ENCODE results near the gene OSBP2. TPM values are rescaled to one million over a fixed set of nuclear protein-coding genes. Genes with fewer than 3 reads are reported as not detected.

The OSBP2 gene
- polyA plus RNA-seq, 1 donor (not counting 4 experiments of a cell fraction or from before 2014, with no cell fraction given): 3.0 TPM

- peaks cover 4 to 8% of the 10 kb centered on the region in 2 experiments for H3K36me3 ChIP-seq (ENCODE audit: control insufficient read depth in 2 of 2, extremely low read depth in 1 of 2, insufficient read depth in 2 of 2, low read length in 2 of 2)
- H3K9me3 ChIP-seq (ENCODE audit: control insufficient read depth, low read depth, low read length): no peaks in the 10 kb centered on the region
- H3K9ac ChIP-seq (ENCODE audit: control insufficient read depth, extremely low read depth, insufficient read depth, low read length): peak within 1 kb of the TSS; percentile 83
- H3K4me1 ChIP-seq (ENCODE audit: control insufficient read depth, extremely low read depth, insufficient read depth, low read length): peaks cover 21% of the 10 kb centered on the region
- H2AFZ ChIP-seq (ENCODE audit: control insufficient read depth, low read length): peak within 1 kb of the TSS; percentile 98
- FAIRE-seq: peak; percentile 44
- H3K4me2 ChIP-seq (ENCODE audit: control insufficient read depth, extremely low read depth, insufficient read depth, low read depth, low read length): peak within 1 kb of the TSS; percentile 98
- H3K9me1 ChIP-seq (ENCODE audit: control insufficient read depth, extremely low read depth, insufficient read depth, low read length): no peaks in the 10 kb centered on the region
- no peaks in the 10 kb centered on the region for H3K27me3 ChIP-seq (ENCODE audit: control insufficient read depth, extremely low read depth, insufficient read depth, low read length)
- peak within 1 kb of the TSS; percentile 60 for H3K27ac ChIP-seq (ENCODE audit: control insufficient read depth, insufficient read depth, low read length)
- H4K20me1 ChIP-seq (ENCODE audit: control insufficient read depth, extremely low read depth, insufficient read depth, low read length): no peaks in the 10 kb centered on the region
- peak; percentile 61 for DNase-seq (ENCODE audit: low read depth, low spot score)
- H3K79me2 ChIP-seq (ENCODE audit: control insufficient read depth, insufficient read depth, low read length): no peaks in the 10 kb centered on the region
- TF ChIP-seq, protein P1, sequence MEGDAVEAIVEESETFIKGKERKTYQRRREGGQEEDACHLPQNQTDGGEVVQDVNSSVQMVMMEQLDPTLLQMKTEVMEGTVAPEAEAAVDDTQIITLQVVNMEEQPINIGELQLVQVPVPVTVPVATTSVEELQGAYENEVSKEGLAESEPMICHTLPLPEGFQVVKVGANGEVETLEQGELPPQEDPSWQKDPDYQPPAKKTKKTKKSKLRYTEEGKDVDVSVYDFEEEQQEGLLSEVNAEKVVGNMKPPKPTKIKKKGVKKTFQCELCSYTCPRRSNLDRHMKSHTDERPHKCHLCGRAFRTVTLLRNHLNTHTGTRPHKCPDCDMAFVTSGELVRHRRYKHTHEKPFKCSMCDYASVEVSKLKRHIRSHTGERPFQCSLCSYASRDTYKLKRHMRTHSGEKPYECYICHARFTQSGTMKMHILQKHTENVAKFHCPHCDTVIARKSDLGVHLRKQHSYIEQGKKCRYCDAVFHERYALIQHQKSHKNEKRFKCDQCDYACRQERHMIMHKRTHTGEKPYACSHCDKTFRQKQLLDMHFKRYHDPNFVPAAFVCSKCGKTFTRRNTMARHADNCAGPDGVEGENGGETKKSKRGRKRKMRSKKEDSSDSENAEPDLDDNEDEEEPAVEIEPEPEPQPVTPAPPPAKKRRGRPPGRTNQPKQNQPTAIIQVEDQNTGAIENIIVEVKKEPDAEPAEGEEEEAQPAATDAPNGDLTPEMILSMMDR (optimal IDR thresholded peaks at IDR 0.05 in 1 of 3, IDR thresholded peaks at IDR 0.05 in 1 of 3, conservative IDR thresholded peaks at IDR 0.05 in 1 of 3; ENCODE audit: extremely low read depth in 1 of 3, insufficient read depth in 2 of 3, low read length in 3 of 3): peak in 1 of 3 experiments; percentile 23
- no peak for TF ChIP-seq EZH2 (IDR thresholded peaks at IDR 0.05; ENCODE audit: low read length)
- H3K4me3 ChIP-seq (ENCODE audit: control insufficient read depth in 2 of 3, extremely low read depth in 1 of 3, insufficient read depth in 2 of 3, low read depth in 1 of 3, low read length in 3 of 3): peak within 1 kb of the TSS; percentile 66 to 95 (median 89)
- dilution Hi-C loops (cut with MboI; ENCODE audit: extremely low pct_ligation_motif_present, low sequenced_read_pairs): no loop called here
These were observed 26.9 kb upstream of the OSBP2 start, which contains the start of gene DUSP18 for GRCh38 chr22:30667494-30668385. Gene DUSP18, minus strand, starts transcription at chr22:30667875. Its CDS starts 3,872 bp downstream, at chr22:30664003.

DNA sequence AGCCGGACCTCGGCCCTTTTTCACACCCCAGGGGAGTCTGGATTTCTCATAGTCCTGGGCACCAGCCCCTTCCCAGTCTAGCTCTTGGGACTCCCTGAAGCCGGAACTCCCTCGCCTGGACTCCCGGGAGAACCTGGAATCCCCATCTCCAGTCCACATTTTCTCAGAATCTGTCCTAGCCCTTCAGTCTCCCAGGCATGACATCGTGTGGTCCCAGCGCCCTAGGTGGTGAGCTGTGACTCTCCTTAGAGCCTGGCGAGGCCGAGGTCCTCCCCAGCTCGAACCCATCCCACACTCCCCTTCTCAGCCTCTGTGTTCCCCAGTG is 26.3 kb upstream of the OSBP2 start:
- no peaks in the 10 kb centered on the region for H3K27me3 ChIP-seq (ENCODE audit: control insufficient read depth, extremely low read depth, insufficient read depth, low read length)
- no peak for TF ChIP-seq EZH2 (IDR thresholded peaks at IDR 0.05; ENCODE audit: low read length)
- TF ChIP-seq, protein P1 (optimal IDR thresholded peaks at IDR 0.05 in 1 of 3, IDR thresholded peaks at IDR 0.05 in 1 of 3, conservative IDR thresholded peaks at IDR 0.05 in 1 of 3; ENCODE audit: extremely low read depth in 1 of 3, insufficient read depth in 2 of 3, low read length in 3 of 3): no peak
- H2AFZ ChIP-seq (ENCODE audit: control insufficient read depth, low read length): peak overlapping the region; percentile 98
- peak overlapping the region; percentile 83 for H3K9ac ChIP-seq (ENCODE audit: control insufficient read depth, extremely low read depth, insufficient read depth, low read length)
- H3K9me3 ChIP-seq (ENCODE audit: control insufficient read depth, low read depth, low read length): no peaks in the 10 kb centered on the region
- DNase-seq (ENCODE audit: low read depth, low spot score): no peak
- no peaks in the 10 kb centered on the region for H4K20me1 ChIP-seq (ENCODE audit: control insufficient read depth, extremely low read depth, insufficient read depth, low read length)
- FAIRE-seq: no peak
- peaks cover 21% of the 10 kb centered on the region for H3K4me1 ChIP-seq (ENCODE audit: control insufficient read depth, extremely low read depth, insufficient read depth, low read length)
- dilution Hi-C loops (cut with MboI; ENCODE audit: extremely low pct_ligation_motif_present, low sequenced_read_pairs): no loop called here
- no peaks in the 10 kb centered on the region for H3K9me1 ChIP-seq (ENCODE audit: control insufficient read depth, extremely low read depth, insufficient read depth, low read length)
- H3K79me2 ChIP-seq (ENCODE audit: control insufficient read depth, insufficient read depth, low read length): no peaks in the 10 kb centered on the region
- H3K36me3 ChIP-seq (ENCODE audit: control insufficient read depth in 2 of 2, extremely low read depth in 1 of 2, insufficient read depth in 2 of 2, low read length in 2 of 2): peaks cover 4 to 8% of the 10 kb centered on the region in 2 experiments
- H3K27ac ChIP-seq (ENCODE audit: control insufficient read depth, insufficient read depth, low read length): peak overlapping the region; percentile 60
- H3K4me3 ChIP-seq (ENCODE audit: control insufficient read depth in 2 of 3, extremely low read depth in 1 of 3, insufficient read depth in 2 of 3, low read depth in 1 of 3, low read length in 3 of 3): peak overlapping the region; percentile 66 to 95 (median 89)
- H3K4me2 ChIP-seq (ENCODE audit: control insufficient read depth, extremely low read depth, insufficient read depth, low read depth, low read length): peak overlapping the region; percentile 98

Data from keratinocyte (primary cell).